ENCODE measurements around the gene TMUB2. TPM values are rescaled to one million over a fixed set of nuclear protein-coding genes. Genes with fewer than 3 reads are reported as not detected.
"Not testable (repeated sequence)": the region's sequence is repeated elsewhere in the genome, so short reads cannot be mapped to it uniquely, and the experiment has no call there.

TMUB2 gene
- total and polyA plus RNA-seq, 8 donors: 10.7 to 62.4 (median 16.3) TPM

GRCh38 chr17:44232061-44232460 lies 45.3 kb downstream of the TMUB2 start:
- Histone ChIP-seq H3K27ac (no peak overlapping the region), H3K9me3 (no peaks in the 10 kb centered on the region), H3K36me3 (no peaks in the 10 kb centered on the region), H3K27me3 (no peaks in the 10 kb centered on the region), H3K4me1 (peaks cover 0 to 12% (median 3%) of the 10 kb centered on the region in 4 donors), H3K4me3 (no peak overlapping the region)
- intact Hi-C loops (cut with DNase I; ENCODE audit: low total_unique reads): no loop called here
- 85 to 90% (median 85%) methylated on average over 7 of the region's 7 CpGs for WGBS, 5 donors
- DNase-seq: no peak
- TF ChIP-seq POLR2AphosphoS5 (IDR thresholded peaks at IDR 0.05): no peak
- no peak for TF ChIP-seq EP300 (IDR thresholded peaks at IDR 0.05)
- no peak for TF ChIP-seq POLR2A (IDR thresholded peaks at IDR 0.05)
- TF ChIP-seq, protein P1, sequence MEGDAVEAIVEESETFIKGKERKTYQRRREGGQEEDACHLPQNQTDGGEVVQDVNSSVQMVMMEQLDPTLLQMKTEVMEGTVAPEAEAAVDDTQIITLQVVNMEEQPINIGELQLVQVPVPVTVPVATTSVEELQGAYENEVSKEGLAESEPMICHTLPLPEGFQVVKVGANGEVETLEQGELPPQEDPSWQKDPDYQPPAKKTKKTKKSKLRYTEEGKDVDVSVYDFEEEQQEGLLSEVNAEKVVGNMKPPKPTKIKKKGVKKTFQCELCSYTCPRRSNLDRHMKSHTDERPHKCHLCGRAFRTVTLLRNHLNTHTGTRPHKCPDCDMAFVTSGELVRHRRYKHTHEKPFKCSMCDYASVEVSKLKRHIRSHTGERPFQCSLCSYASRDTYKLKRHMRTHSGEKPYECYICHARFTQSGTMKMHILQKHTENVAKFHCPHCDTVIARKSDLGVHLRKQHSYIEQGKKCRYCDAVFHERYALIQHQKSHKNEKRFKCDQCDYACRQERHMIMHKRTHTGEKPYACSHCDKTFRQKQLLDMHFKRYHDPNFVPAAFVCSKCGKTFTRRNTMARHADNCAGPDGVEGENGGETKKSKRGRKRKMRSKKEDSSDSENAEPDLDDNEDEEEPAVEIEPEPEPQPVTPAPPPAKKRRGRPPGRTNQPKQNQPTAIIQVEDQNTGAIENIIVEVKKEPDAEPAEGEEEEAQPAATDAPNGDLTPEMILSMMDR (IDR thresholded peaks at IDR 0.05): no peak

DNA sequence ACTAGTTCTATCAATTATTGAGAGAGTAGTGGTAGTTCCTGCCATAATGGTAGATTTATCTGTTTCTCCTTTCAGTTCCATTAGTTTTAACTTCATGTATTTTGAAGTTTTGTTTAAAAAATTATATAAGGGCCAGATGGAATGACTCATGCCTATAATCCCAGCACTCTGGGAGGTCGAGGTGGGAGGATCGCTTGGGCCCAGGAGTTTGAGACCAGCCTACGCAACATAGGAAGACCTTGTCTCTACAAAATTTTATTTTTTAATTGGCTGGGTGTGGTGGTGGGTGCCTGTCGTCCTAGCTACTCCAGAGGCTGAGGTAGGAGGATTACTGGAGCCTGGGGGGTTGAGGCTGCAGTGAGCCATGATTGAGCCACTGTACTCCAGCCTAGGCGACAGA lies 46.8 kb downstream of the TMUB2 start:
- TF ChIP-seq EP300 (IDR thresholded peaks at IDR 0.05) (no peak), POLR2AphosphoS5 (IDR thresholded peaks at IDR 0.05) (no peak), POLR2A (IDR thresholded peaks at IDR 0.05) (no peak)
- TF ChIP-seq, protein P1 (IDR thresholded peaks at IDR 0.05): no peak
- Histone ChIP-seq H3K9me3 (no peaks in the 10 kb centered on the region), H3K27me3 (no peaks in the 10 kb centered on the region), H3K4me1 (peaks cover 0 to 12% (median 3%) of the 10 kb centered on the region in 4 donors), H3K27ac (no peak overlapping the region), H3K4me3 (no peak overlapping the region), H3K36me3 (no peaks in the 10 kb centered on the region)
- intact Hi-C loops (cut with DNase I; ENCODE audit: low total_unique reads): no loop called here
- DNase-seq: no peak
- 74 to 83% (median 79%) methylated on average over 5 of the region's 5 CpGs for WGBS, 5 donors

- WGBS, 5 donors: 80 to 91% (median 85%) methylated on average over 5 of the region's 5 CpGs
- Histone ChIP-seq H3K4me3 (no peak overlapping the region), H3K4me1 (peaks cover 0 to 12% (median 3%) of the 10 kb centered on the region in 4 donors), H3K36me3 (no peaks in the 10 kb centered on the region), H3K9me3 (no peaks in the 10 kb centered on the region), H3K27ac (no peak overlapping the region), H3K27me3 (no peaks in the 10 kb centered on the region)
- peak in 1 of 2 donors; percentile 1 for DNase-seq
- intact Hi-C loops (cut with DNase I; ENCODE audit: low total_unique reads): no loop called here
- TF ChIP-seq, protein P1 (IDR thresholded peaks at IDR 0.05): no peak
- TF ChIP-seq EP300 (IDR thresholded peaks at IDR 0.05) (no peak), POLR2A (IDR thresholded peaks at IDR 0.05) (no peak), POLR2AphosphoS5 (IDR thresholded peaks at IDR 0.05) (no peak)
Measured at GRCh38 chr17:44235583-44235936, 48.8 kb downstream of the TMUB2 start.

- no peak for TF ChIP-seq POLR2AphosphoS5 (IDR thresholded peaks at IDR 0.05)
- TF ChIP-seq, protein P1 (IDR thresholded peaks at IDR 0.05): no peak
- TF ChIP-seq EP300 (IDR thresholded peaks at IDR 0.05): no peak
- no peak for TF ChIP-seq POLR2A (IDR thresholded peaks at IDR 0.05)
- intact Hi-C loops (cut with DNase I; ENCODE audit: low total_unique reads): no loop called here
- Histone ChIP-seq H3K27me3 (no peaks in the 10 kb centered on the region), H3K27ac (no peak overlapping the region), H3K9me3 (no peaks in the 10 kb centered on the region), H3K4me1 (peaks cover 0 to 12% (median 3%) of the 10 kb centered on the region in 4 donors), H3K4me3 (no peak overlapping the region), H3K36me3 (no peaks in the 10 kb centered on the region)
- WGBS, 5 donors: 51 to 68% (median 57%) methylated on average over 5 of the region's 5 CpGs
- peak in 1 of 2 donors; percentile 22 for DNase-seq
Measured at GRCh38 chr17:44236444-44236991, 49.7 kb downstream of the TMUB2 start.

DNA sequence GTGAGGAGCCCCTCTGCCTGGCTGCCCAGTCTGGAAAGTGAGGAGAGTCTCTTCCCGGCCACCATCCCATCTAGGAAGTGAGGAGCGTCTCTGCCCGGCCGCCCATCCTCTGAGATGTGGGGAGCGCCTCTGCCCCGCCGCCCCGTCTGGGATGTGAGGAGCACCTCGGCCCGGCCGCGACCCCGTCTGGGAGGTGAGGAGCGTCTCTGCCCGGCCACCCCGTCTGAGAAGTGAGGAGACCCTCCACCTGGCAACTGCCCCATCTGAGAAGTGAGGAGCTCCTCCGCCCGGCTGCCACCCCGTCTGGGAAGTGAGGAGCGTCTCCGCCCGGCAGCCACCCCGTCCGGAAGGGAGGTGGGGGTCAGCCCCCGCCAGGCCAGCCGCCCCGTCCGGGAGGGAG lies 51.1 kb downstream of the TMUB2 start:
- H3K9me3 ChIP-seq; DNase-seq; H3K36me3 ChIP-seq; H3K27ac ChIP-seq; H3K4me3 ChIP-seq; intact Hi-C loops (cut with DNase I; ENCODE audit: low total_unique reads); H3K27me3 ChIP-seq: not testable (repeated sequence)
- peaks cover 0 to 12% (median 3%) of the 10 kb centered on the region in 4 donors for H3K4me1 ChIP-seq
- 90 to 95% (median 94%) methylated on average over 2 to 24 of the region's 28 CpGs for WGBS, 5 donors
